Measurements from ENCODE around the gene TMEM234. TPM values are rescaled to one million over a fixed set of nuclear protein-coding genes. Genes with fewer than 3 reads are reported as not detected.

TMEM234 gene
- total and polyA plus RNA-seq, 2 donors = 12.5 to 16.1 TPM

- Histone ChIP-seq H3K4me3 (ENCODE audit: low read depth, low read length) (no peak overlapping the region), H3K4me1 (ENCODE audit: insufficient read depth) (peaks cover 2% of the 10 kb centered on the region), H3K36me3 (ENCODE audit: insufficient read depth) (peaks cover 6% of the 10 kb centered on the region), H3K27ac (ENCODE audit: low read depth) (no peak overlapping the region)
- 94% methylated on average over 2 of the region's 2 CpGs for WGBS
- no peak for DNase-seq (ENCODE audit: extremely low spot score)
Observed at GRCh38 chr1:32186077-32186476, 36.1 kb downstream of the TMEM234 start.

- no peak overlapping the region for H3K27ac ChIP-seq (ENCODE audit: low read depth)
- H3K4me3 ChIP-seq (ENCODE audit: low read depth, low read length) = no peak overlapping the region
- no peak for DNase-seq (ENCODE audit: extremely low spot score)
- peaks cover 2% of the 10 kb centered on the region for H3K4me1 ChIP-seq (ENCODE audit: insufficient read depth)
- peaks cover 6% of the 10 kb centered on the region for H3K36me3 ChIP-seq (ENCODE audit: insufficient read depth)
Observed at GRCh38 chr1:32184650-32185049, 37.5 kb downstream of the TMEM234 start.

GRCh38 chr1:32182060-32182459 lies 40.1 kb downstream of the TMEM234 start:
- no peak overlapping the region for H3K4me3 ChIP-seq (ENCODE audit: low read depth, low read length)
- DNase-seq (ENCODE audit: extremely low spot score) = no peak
- H3K4me1 ChIP-seq (ENCODE audit: insufficient read depth) = peaks cover 2% of the 10 kb centered on the region
- H3K36me3 ChIP-seq (ENCODE audit: insufficient read depth) = no peaks in the 10 kb centered on the region
- 85% methylated on average over 6 of the region's 6 CpGs for WGBS
- H3K27ac ChIP-seq (ENCODE audit: low read depth) = no peak overlapping the region

GRCh38 chr1:32181563-32181962 lies 40.6 kb downstream of the TMEM234 start:
- Histone ChIP-seq H3K4me1 (ENCODE audit: insufficient read depth) (peaks cover 2% of the 10 kb centered on the region), H3K27ac (ENCODE audit: low read depth) (no peak overlapping the region), H3K36me3 (ENCODE audit: insufficient read depth) (no peaks in the 10 kb centered on the region), H3K4me3 (ENCODE audit: low read depth, low read length) (no peak overlapping the region)
- 81% methylated on average over 5 of the region's 5 CpGs for WGBS
- no peak for DNase-seq (ENCODE audit: extremely low spot score)

- WGBS = 61% methylated on average over 9 of the region's 9 CpGs
- H3K4me1 ChIP-seq (ENCODE audit: insufficient read depth) = no peaks in the 10 kb centered on the region
- DNase-seq (ENCODE audit: extremely low spot score) = no peak
- H3K36me3 ChIP-seq (ENCODE audit: insufficient read depth) = no peaks in the 10 kb centered on the region
- H3K27ac ChIP-seq (ENCODE audit: low read depth) = no peak overlapping the region
- no peak overlapping the region for H3K4me3 ChIP-seq (ENCODE audit: low read depth, low read length)
Observed at GRCh38 chr1:32181065-32181464, 41.1 kb downstream of the TMEM234 start.

GRCh38 chr1:32180186-32181060 lies 41.7 kb downstream of the TMEM234 start:
- no peaks in the 10 kb centered on the region for H3K4me1 ChIP-seq (ENCODE audit: insufficient read depth)
- 3% methylated on average over 36 of the region's 36 CpGs for WGBS
- H3K27ac ChIP-seq (ENCODE audit: low read depth) = peak overlapping the region; percentile 86
- no peak for DNase-seq (ENCODE audit: extremely low spot score)
- H3K4me3 ChIP-seq (ENCODE audit: low read depth, low read length) = peak overlapping the region; percentile 58
- no peaks in the 10 kb centered on the region for H3K36me3 ChIP-seq (ENCODE audit: insufficient read depth)

- peak; percentile 82 for DNase-seq (ENCODE audit: extremely low spot score)
- H3K27ac ChIP-seq (ENCODE audit: low read depth) = peak within 1 kb of the TSS; percentile 90
- no peaks in the 10 kb centered on the region for H3K4me1 ChIP-seq (ENCODE audit: insufficient read depth)
- H3K36me3 ChIP-seq (ENCODE audit: insufficient read depth) = no peaks in the 10 kb centered on the region
- peak within 1 kb of the TSS; percentile 58 for H3K4me3 ChIP-seq (ENCODE audit: low read depth, low read length)
- under 1% methylated on average over 79 of the region's 79 CpGs for WGBS
Observed at GRCh38 chr1:32179443-32180185, 42.5 kb downstream of the TMEM234 start, which contains the start of gene TXLNA. TSS of gene TXLNA (plus strand) at chr1:32179675. CDS start at chr1:32180346, 671 bp downstream.

GRCh38 chr1:32179193-32179442 lies 43.0 kb downstream of the TMEM234 start:
- Histone ChIP-seq H3K4me3 (ENCODE audit: low read depth, low read length) (peak overlapping the region; percentile 58), H3K4me1 (ENCODE audit: insufficient read depth) (no peaks in the 10 kb centered on the region), H3K36me3 (ENCODE audit: insufficient read depth) (no peaks in the 10 kb centered on the region), H3K27ac (ENCODE audit: low read depth) (peak overlapping the region; percentile 24)
- DNase-seq (ENCODE audit: extremely low spot score) = no peak
- WGBS = 7% methylated on average over 7 of the region's 7 CpGs

- H3K27ac ChIP-seq (ENCODE audit: low read depth) = peak overlapping the region; percentile 24
- no peaks in the 10 kb centered on the region for H3K36me3 ChIP-seq (ENCODE audit: insufficient read depth)
- H3K4me3 ChIP-seq (ENCODE audit: low read depth, low read length) = no peak overlapping the region
- DNase-seq (ENCODE audit: extremely low spot score) = no peak
- no peaks in the 10 kb centered on the region for H3K4me1 ChIP-seq (ENCODE audit: insufficient read depth)
- 77% methylated on average over 7 of the region's 7 CpGs for WGBS
Observed at GRCh38 chr1:32178380-32179192, 43.6 kb downstream of the TMEM234 start.

- 100% methylated on average over 1 of the region's 1 CpG for WGBS
- peaks cover 6% of the 10 kb centered on the region for H3K36me3 ChIP-seq (ENCODE audit: insufficient read depth)
Observed at GRCh38 chr1:32172621-32173245, 49.4 kb downstream of the TMEM234 start.

GRCh38 chr1:32170991-32171390 lies 51.2 kb downstream of the TMEM234 start:
- H3K36me3 ChIP-seq (ENCODE audit: insufficient read depth) = peaks cover 8% of the 10 kb centered on the region
- WGBS = 79% methylated on average over 4 of the region's 4 CpGs
- H3K27ac ChIP-seq (ENCODE audit: low read depth) = no peak overlapping the region
- DNase-seq (ENCODE audit: extremely low spot score) = no peak
- H3K4me1 ChIP-seq (ENCODE audit: insufficient read depth) = no peaks in the 10 kb centered on the region
- H3K4me3 ChIP-seq (ENCODE audit: low read depth, low read length) = no peak overlapping the region

More at GRCh38 chr1:32172621-32173245, 49.4 kb downstream of the TMEM234 start:
- H3K4me1 ChIP-seq (ENCODE audit: insufficient read depth) = no peaks in the 10 kb centered on the region
- no peak for DNase-seq (ENCODE audit: extremely low spot score)
- H3K4me3 ChIP-seq (ENCODE audit: low read depth, low read length) = no peak overlapping the region
- no peak overlapping the region for H3K27ac ChIP-seq (ENCODE audit: low read depth)

All from urinary bladder (tissue), 4 donors.